ENCODE data around the gene MED14.

Gene MED14

GRCh38 chrX:40759374-40759773 lies 24.0 kb upstream of the MED14 start:
- no peaks in the 10 kb centered on the region for H3K9me3 ChIP-seq (ENCODE audit: severe bottlenecking)
- no peak for TF ChIP-seq CTCF (IDR thresholded peaks at IDR 0.05; ENCODE audit: poor library complexity, severe bottlenecking)
- no peaks in the 10 kb centered on the region for H3K27me3 ChIP-seq (ENCODE audit: insufficient read depth, poor library complexity, severe bottlenecking)
- ATAC-seq (ENCODE audit: low read depth) (no peak), DNase-seq (ENCODE audit: low spot score) (no peak)
- no peak overlapping the region for H3K27ac ChIP-seq (ENCODE audit: poor library complexity, severe bottlenecking)
- H3K4me1 ChIP-seq (ENCODE audit: insufficient read depth, poor library complexity, severe bottlenecking): no peaks in the 10 kb centered on the region
- H3K4me3 ChIP-seq (ENCODE audit: severe bottlenecking): no peak overlapping the region
- no peaks in the 10 kb centered on the region for H3K36me3 ChIP-seq (ENCODE audit: low read depth)

- Histone ChIP-seq H3K27me3 (ENCODE audit: insufficient read depth, poor library complexity, severe bottlenecking) (no peaks in the 10 kb centered on the region), H3K4me1 (ENCODE audit: insufficient read depth, poor library complexity, severe bottlenecking) (no peaks in the 10 kb centered on the region), H3K9me3 (ENCODE audit: severe bottlenecking) (no peaks in the 10 kb centered on the region), H3K36me3 (ENCODE audit: low read depth) (no peaks in the 10 kb centered on the region), H3K4me3 (ENCODE audit: severe bottlenecking) (no peak overlapping the region), H3K27ac (ENCODE audit: poor library complexity, severe bottlenecking) (no peak overlapping the region)
- TF ChIP-seq CTCF (IDR thresholded peaks at IDR 0.05; ENCODE audit: poor library complexity, severe bottlenecking): no peak
- no peak for DNase-seq (ENCODE audit: low spot score)
- ATAC-seq (ENCODE audit: low read depth): no peak
Measured at GRCh38 chrX:40757058-40757457, 21.7 kb upstream of the MED14 start.

- Histone ChIP-seq H3K4me3 (ENCODE audit: severe bottlenecking) (no peak overlapping the region), H3K27ac (ENCODE audit: poor library complexity, severe bottlenecking) (no peak overlapping the region), H3K27me3 (ENCODE audit: insufficient read depth, poor library complexity, severe bottlenecking) (no peaks in the 10 kb centered on the region), H3K9me3 (ENCODE audit: severe bottlenecking) (no peaks in the 10 kb centered on the region), H3K36me3 (ENCODE audit: low read depth) (no peaks in the 10 kb centered on the region), H3K4me1 (ENCODE audit: insufficient read depth, poor library complexity, severe bottlenecking) (no peaks in the 10 kb centered on the region)
- DNase-seq (ENCODE audit: low spot score): no peak
- TF ChIP-seq CTCF (IDR thresholded peaks at IDR 0.05; ENCODE audit: poor library complexity, severe bottlenecking): no peak
- ATAC-seq (ENCODE audit: low read depth): no peak
Measured at GRCh38 chrX:40755291-40756249, 20.2 kb upstream of the MED14 start.

- Histone ChIP-seq H3K4me3 (ENCODE audit: severe bottlenecking) (no peak overlapping the region), H3K27me3 (ENCODE audit: insufficient read depth, poor library complexity, severe bottlenecking) (no peaks in the 10 kb centered on the region), H3K4me1 (ENCODE audit: insufficient read depth, poor library complexity, severe bottlenecking) (no peaks in the 10 kb centered on the region), H3K9me3 (ENCODE audit: severe bottlenecking) (no peaks in the 10 kb centered on the region), H3K36me3 (ENCODE audit: low read depth) (no peaks in the 10 kb centered on the region), H3K27ac (ENCODE audit: poor library complexity, severe bottlenecking) (no peak overlapping the region)
- ATAC-seq (ENCODE audit: low read depth) (no peak), DNase-seq (ENCODE audit: low spot score) (no peak)
- TF ChIP-seq CTCF (IDR thresholded peaks at IDR 0.05; ENCODE audit: poor library complexity, severe bottlenecking): no peak
Measured at GRCh38 chrX:40749681-40750494, 14.5 kb upstream of the MED14 start.
